SK-N-MC (cell line): ENCODE data around the gene SFN.

Experiments
- DNase-seq: peaks from one replicate; pipeline ENCODE4 v3.0.0-alpha.2; 2011; ENCODE audit warnings: low read depth, low spot score
- H3K27ac ChIP-seq: fragments of 200-600 bp; sonication (generic); 2 replicates; pipeline ENCODE4 v1.5.1; 2016; ENCODE audit warnings: mixed run types
- H3K36me3 ChIP-seq: fragments of 200-600 bp; sonication (generic); 2 replicates; pipeline ENCODE4 v1.6.1; 2017; ENCODE audit warnings: antibody characterized with exemption, low read length, mixed read lengths; ENCODE audit not compliant: insufficient read depth
- H3K4me3 ChIP-seq: fragments of 200-600 bp; sonication (generic); 2 replicates; pipeline ENCODE4 v1.5.1; 2016
- H3K9ac ChIP-seq: fragments of 200-600 bp; sonication (generic); 2 replicates; pipeline ENCODE4 v1.8.0; 2017; ENCODE audit warnings: mixed run types, mixed read lengths; ENCODE audit not compliant: insufficient read length
- H3K9me3 ChIP-seq: fragments of 200-600 bp; sonication (generic); 2 replicates; pipeline ENCODE4 v1.6.1; 2017; ENCODE audit warnings: low read depth, mild to moderate bottlenecking, antibody characterized with exemption, low read length, moderate library complexity, mixed read lengths
- EZH2 ChIP-seq: fragments of 200-600 bp; sonication (generic); IDR thresholded peaks from one replicate; pipeline ENCODE4 v1.6.1; 2017; ENCODE audit warnings: antibody characterized with exemption
- FOXP2 ChIP-seq: optimal IDR thresholded peaks from 2 replicates; pipeline ENCODE3; 2011; ENCODE audit warnings: mild to moderate bottlenecking, moderate library complexity; ENCODE audit not compliant: insufficient read depth; ENCODE audit errors: extremely low read length, control extremely low read depth
- POLR2AphosphoS5 ChIP-seq: IDR thresholded peaks from 2 replicates; pipeline ENCODE4 v1.6.1; 2012; ENCODE audit warnings: mild to moderate bottlenecking, low read depth, low read length, borderline replicate concordance

The SFN gene

DNA sequence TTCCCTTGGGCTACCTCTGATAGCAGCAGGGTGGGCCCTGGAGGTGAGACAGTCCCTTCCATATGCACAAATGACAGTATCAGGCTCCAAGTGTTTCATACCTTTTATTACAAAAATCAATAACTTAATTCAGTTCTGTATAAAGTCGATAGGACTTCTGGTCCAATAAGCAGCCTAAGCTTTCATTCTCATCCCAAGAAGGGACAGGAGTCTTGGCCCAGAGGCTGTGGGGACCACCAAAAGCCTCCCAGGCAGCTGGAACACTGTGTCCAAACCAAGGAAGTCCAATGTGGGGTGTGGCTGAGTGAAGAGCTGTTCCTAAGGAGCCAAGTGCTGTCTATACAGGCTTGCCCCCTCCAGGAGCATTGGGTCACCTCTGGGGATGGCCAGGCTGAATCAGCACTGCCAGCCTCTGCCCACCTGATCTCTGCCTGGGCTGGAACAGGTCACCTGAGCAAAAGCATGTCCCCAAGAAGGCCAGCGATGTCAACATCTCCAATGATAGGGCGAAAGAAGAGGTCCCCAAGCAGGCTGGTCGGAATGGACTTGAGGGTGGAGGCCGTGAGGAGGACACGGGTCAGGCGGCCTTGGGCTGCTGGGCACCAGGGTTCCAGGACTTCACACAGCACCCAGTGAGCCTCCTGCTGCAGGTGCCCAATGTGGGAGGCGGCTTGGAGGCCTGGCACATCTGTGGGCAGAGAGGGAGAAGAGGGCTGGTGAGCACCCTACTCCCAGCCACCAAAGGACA, 48.6 kb downstream of the SFN start:
- no peak overlapping the region for H3K27ac ChIP-seq
- H3K9ac ChIP-seq: no peak overlapping the region
- DNase-seq: no peak
- no peak for TF ChIP-seq EZH2
- TF ChIP-seq FOXP2: no peak
- no peak for TF ChIP-seq POLR2AphosphoS5
- H3K36me3 ChIP-seq: no peaks in the 10 kb centered on the region
- no peak overlapping the region for H3K4me3 ChIP-seq
- no peaks in the 10 kb centered on the region for H3K9me3 ChIP-seq

- Histone ChIP-seq H3K4me3 (no peak overlapping the region), H3K36me3 (no peaks in the 10 kb centered on the region), H3K27ac (no peak overlapping the region), H3K9me3 (no peaks in the 10 kb centered on the region), H3K9ac (no peak overlapping the region)
- no peak for DNase-seq
- TF ChIP-seq FOXP2: no peak
- TF ChIP-seq EZH2: no peak
- TF ChIP-seq POLR2AphosphoS5: no peak
Observed at GRCh38 chr1:26912147-26912490, 49.2 kb downstream of the SFN start.

GRCh38 chr1:26913389-26913753, 50.4 kb downstream of the SFN start:
- Histone ChIP-seq H3K9ac (no peak overlapping the region), H3K36me3 (no peaks in the 10 kb centered on the region), H3K4me3 (no peak overlapping the region), H3K9me3 (no peaks in the 10 kb centered on the region), H3K27ac (no peak overlapping the region)
- no peak for DNase-seq
- TF ChIP-seq FOXP2: no peak
- TF ChIP-seq POLR2AphosphoS5: no peak
